HG03095 (cell line): ENCODE data around the gene ZMIZ2.
"Not testable (repeated sequence)": the region's sequence is repeated elsewhere in the genome, so short reads cannot be mapped to it uniquely, and the experiment has no call there.

Experiments used
- ATAC-seq: cut with Tn5 transposase; IDR thresholded peaks from one replicate; pipeline ENCODE4 v1.9.1; 2021; ENCODE audit warnings: moderate library complexity; ENCODE audit not compliant: unreplicated experiment

Gene ZMIZ2

GRCh38 chr7:44727937-44728262 is 20.7 kb upstream of the ZMIZ2 start:
- no peak for ATAC-seq

GRCh38 chr7:44729949-44730590 is 18.6 kb upstream of the ZMIZ2 start:
- no peak for ATAC-seq

GRCh38 chr7:44732971-44733370 is 15.7 kb upstream of the ZMIZ2 start:
- not testable (repeated sequence) for ATAC-seq

- no peak for ATAC-seq
These were observed 14.8 kb upstream of the ZMIZ2 start for GRCh38 chr7:44733708-44734481.

- ATAC-seq, result no peak
These were observed 13.1 kb upstream of the ZMIZ2 start for GRCh38 chr7:44735403-44736165.

- no peak for ATAC-seq
These were observed 11.8 kb upstream of the ZMIZ2 start for GRCh38 chr7:44736896-44737295.

- ATAC-seq, result no peak
These were observed 10.5 kb upstream of the ZMIZ2 start for GRCh38 chr7:44738051-44738723.

GRCh38 chr7:44738876-44739665 is 9.6 kb upstream of the ZMIZ2 start:
- ATAC-seq, result no peak

- ATAC-seq, result no peak
These were observed 8.6 kb upstream of the ZMIZ2 start for GRCh38 chr7:44740055-44740454.

GRCh38 chr7:44743750-44744149 is 4.9 kb upstream of the ZMIZ2 start:
- ATAC-seq, result no peak

GRCh38 chr7:44748948-44749731 is 493 bp downstream of the ZMIZ2 start:
- ATAC-seq, result peak; percentile 12

- no peak for ATAC-seq
These were observed 1.3 kb downstream of the ZMIZ2 start for GRCh38 chr7:44749992-44750391.

- no peak for ATAC-seq
These were observed 1.8 kb downstream of the ZMIZ2 start for GRCh38 chr7:44750424-44750823.

- ATAC-seq, result peak; percentile 60
These were observed 2.4 kb downstream of the ZMIZ2 start for GRCh38 chr7:44750921-44751571.

- ATAC-seq, result no peak
These were observed 4.2 kb downstream of the ZMIZ2 start for GRCh38 chr7:44752822-44753221.

GRCh38 chr7:44754802-44755697 is 6.4 kb downstream of the ZMIZ2 start:
- no peak for ATAC-seq

GRCh38 chr7:44755698-44756627 is 7.3 kb downstream of the ZMIZ2 start:
- ATAC-seq, result no peak
